GM06990 (cell line): Measurements from ENCODE around the gene OPN4.

Experiments
- DNase-seq: peaks from one replicate; pipeline ENCODE4 v3.0.0-alpha.2; 2011; ENCODE audit not compliant: insufficient read length; ENCODE audit errors: extremely low read depth
- H3K27me3 ChIP-seq: replicated peaks from 2 replicates; pipeline ENCODE4 v1.6.0; 2011; ENCODE audit warnings: low read length; ENCODE audit not compliant: control insufficient read depth, insufficient read depth
- H3K36me3 ChIP-seq: 2 replicates; pipeline ENCODE4 v1.5.1; 2011; ENCODE audit warnings: low read length; ENCODE audit not compliant: control insufficient read depth, insufficient read depth
- H3K4me3 ChIP-seq: replicated peaks from 2 replicates; pipeline ENCODE4 v1.5.1; 2011; ENCODE audit warnings: low read depth, mild to moderate bottlenecking, control low read depth, low read length
- CTCF ChIP-seq: IDR thresholded peaks from 2 replicates; pipeline ENCODE4 v1.5.1; 2011; ENCODE audit warnings: low read length, control low read depth, mild to moderate bottlenecking, inconsistent platforms; ENCODE audit not compliant: insufficient read depth, poor library complexity, severe bottlenecking

The OPN4 gene

GRCh38 chr10:86715836-86716235, 61.5 kb downstream of the OPN4 start:
- DNase-seq, result no peak
- Histone ChIP-seq H3K36me3 (no peaks in the 10 kb centered on the region), H3K4me3 (no peak overlapping the region), H3K27me3 (no peaks in the 10 kb centered on the region)
- no peak for TF ChIP-seq CTCF
